GM12891 (cell line): Measurements from ENCODE around the gene RHOXF2.

Experiments
- PAX5 ChIP-seq: IDR thresholded peaks from 2 replicates; pipeline ENCODE4 v1.6.1; 2011; ENCODE audit warnings: low read length, moderate library complexity, mild to moderate bottlenecking; ENCODE audit not compliant: insufficient read depth, severe bottlenecking
- POLR2A ChIP-seq: IDR thresholded peaks from 2 replicates; pipeline ENCODE4 v1.6.1; 2011; ENCODE audit warnings: low read depth, low read length, control low read depth
- POLR2AphosphoS5 ChIP-seq: IDR thresholded peaks from 2 replicates; pipeline ENCODE4 v1.6.1; 2011; ENCODE audit warnings: low read depth, low read length, control low read depth
- POU2F2 ChIP-seq: IDR thresholded peaks from 2 replicates; pipeline ENCODE4 v1.6.1; 2011; ENCODE audit warnings: low read depth, mild to moderate bottlenecking, control low read depth, low read length, moderate library complexity
- SPI1 ChIP-seq: IDR thresholded peaks from 2 replicates; pipeline ENCODE4 v1.6.1; 2011; ENCODE audit warnings: low read depth, low read length, control low read depth
- TAF1 ChIP-seq: IDR thresholded peaks from 2 replicates; pipeline ENCODE4 v1.6.1; 2011; ENCODE audit warnings: low read depth, low read length, control low read depth

DNA sequence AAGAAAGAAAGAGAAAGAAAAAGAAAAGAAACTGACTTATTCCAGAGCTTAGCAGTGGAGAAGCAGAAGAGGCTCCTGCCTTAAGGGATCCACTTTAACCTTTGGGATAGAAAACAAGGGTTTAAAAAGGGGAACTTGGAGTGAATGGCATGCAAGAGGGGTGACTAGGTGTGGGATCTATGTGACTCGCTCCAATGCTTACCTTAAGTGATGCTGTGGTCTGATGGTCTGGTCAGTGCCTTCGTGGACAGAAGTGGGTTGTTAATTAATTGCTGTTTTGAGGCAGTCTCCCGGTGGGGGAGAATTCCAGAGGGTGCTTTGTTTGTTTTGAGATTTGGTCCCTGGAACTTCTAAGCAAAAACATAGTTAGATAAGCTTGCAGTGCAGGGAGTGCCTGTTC lies 21.6 kb upstream of the RHOXF2 start:
- TF ChIP-seq POLR2A: no peak
- no peak for TF ChIP-seq POLR2AphosphoS5
- no peak for TF ChIP-seq TAF1
- TF ChIP-seq SPI1: no peak
- TF ChIP-seq PAX5: no peak
- no peak for TF ChIP-seq POU2F2
